Tibial nerve (tissue), 4 donors: ENCODE data around the gene GCHFR.

Source experiments
- CTCF ChIP-seq, 5 experiments: fragments of 200-600 bp in 3 of 5; fragments of 450-650 bp in 2 of 5; sonication (generic) in 3 of 5; IDR thresholded peaks; one replicate each; pipeline ENCODE4 v1.5.1; 2016 to 2019; ENCODE audit warnings: antibody characterized with exemption in 5 of 5, mild to moderate bottlenecking in 3 of 5, moderate library complexity in 2 of 5
- EP300 ChIP-seq, 2 donors: sonication (generic); formaldehyde crosslinking; IDR thresholded peaks; one replicate each; pipeline ENCODE4 v1.6.1; 2017; ENCODE audit warnings: antibody characterized with exemption in 2 of 2, mild to moderate bottlenecking in 1 of 2
- POLR2A ChIP-seq, 2 donors: fragments of 450-650 bp; IDR thresholded peaks; one replicate each; pipeline ENCODE4 v1.6.1; 2017; ENCODE audit warnings: antibody characterized with exemption in 2 of 2, mild to moderate bottlenecking in 2 of 2, moderate library complexity in 2 of 2

- TF ChIP-seq POLR2A (IDR thresholded peaks at IDR 0.05) = no peak
- no peak for TF ChIP-seq CTCF (IDR thresholded peaks at IDR 0.05)
- no peak for TF ChIP-seq EP300 (IDR thresholded peaks at IDR 0.05)
These were observed 32.8 kb upstream of the GCHFR start for GRCh38 chr15:40731034-40731433.
